ENCODE measurements around the gene PREPL. TPM values are rescaled to one million over a fixed set of nuclear protein-coding genes. Genes with fewer than 3 reads are reported as not detected.

Gene PREPL
- total and polyA plus RNA-seq, 10 of the 15 experiments (the other 5 are each of a cell fraction or from before 2014, with no cell fraction given): 9.2 to 43.0 (median 20.4) TPM

- WGBS (ENCODE audit: insufficient coverage, insufficient replicate concordance, low lambda C conversion rate, missing lambda C conversion rate): 95% methylated on average over 1 of the region's 1 CpG
- no peak overlapping the region for H3K9ac ChIP-seq (ENCODE audit: control insufficient read depth, insufficient read depth, low read length)
- no peak overlapping the region for H3K4me3 ChIP-seq
- no peak for FAIRE-seq
- in situ Hi-C loops (cut with MboI): no loop called here
- no peak for DNase-seq (ENCODE audit: low read depth, low spot score)
- CTCF ChIA-PET: no interaction called here
- no peaks in the 10 kb centered on the region for H3K36me3 ChIP-seq (ENCODE audit: control insufficient read depth in 2 of 2, insufficient read depth in 2 of 2, low read length in 1 of 2)
- no peaks in the 10 kb centered on the region for H4K20me1 ChIP-seq (ENCODE audit: control insufficient read depth, insufficient read depth)
- no peaks in the 10 kb centered on the region for H3K4me1 ChIP-seq (ENCODE audit: control insufficient read depth, insufficient read depth, low read length)
- TF ChIP-seq GABPA (IDR thresholded peaks at IDR 0.05; ENCODE audit: low read depth): no peak
- no peak for TF ChIP-seq MEF2A (IDR thresholded peaks at IDR 0.05; ENCODE audit: insufficient read depth, low read depth, low read length)
- no peak for TF ChIP-seq HDGF (IDR thresholded peaks at IDR 0.05)
- TF ChIP-seq CTCF (IDR thresholded peaks at IDR 0.05 in 2 of 3, conservative IDR thresholded peaks at IDR 0.05 in 1 of 3; ENCODE audit: control insufficient read depth in 2 of 3, extremely low read depth in 1 of 3, insufficient read depth in 1 of 3, low read depth in 3 of 3, low read length in 3 of 3): no peak
- TF ChIP-seq SIN3A (IDR thresholded peaks at IDR 0.05; ENCODE audit: low read depth, low read length): no peak
- no peak for TF ChIP-seq IRF3 (IDR thresholded peaks at IDR 0.05)
- TF ChIP-seq SP1 (IDR thresholded peaks at IDR 0.05; ENCODE audit: low read depth, low read length): no peak
- no peak for TF ChIP-seq ZBTB4 (CRISPR knock-in tag; IDR thresholded peaks at IDR 0.05)
- no peak for TF ChIP-seq YBX1 (IDR thresholded peaks at IDR 0.05)
- TF ChIP-seq E4F1 (IDR thresholded peaks at IDR 0.05; ENCODE audit: borderline replicate concordance, partially characterized antibody): no peak
- TF ChIP-seq BRCA1 (IDR thresholded peaks at IDR 0.05; ENCODE audit: low read depth, low read length): no peak
- H3K4me2 ChIP-seq (ENCODE audit: control insufficient read depth, insufficient read depth): no peak overlapping the region
- BruUV-seq (replicated peaks): no TSS peak
- H3K27me3 ChIP-seq (replicated peaks in 1 of 2; ENCODE audit: control insufficient read depth in 2 of 2, insufficient read depth in 2 of 2, low read length in 1 of 2): peaks cover 0 to 2% of the 10 kb centered on the region in 2 experiments; a peak in 1 of 4 replicates
- SMC1A ChIA-PET (ENCODE audit: uncharacterized antibody, unreplicated experiment): no interaction called here
- RAD21 ChIA-PET (ENCODE audit: unreplicated experiment): no interaction called here
- no peak for ATAC-seq
- no peaks in the 10 kb centered on the region for H3K9me3 ChIP-seq (replicated peaks; ENCODE audit: control insufficient read depth, insufficient read depth, low read length)
- intact Hi-C loops (cut with micrococcal nuclease; ENCODE audit: unreplicated experiment): no loop called here
- POLR2A ChIA-PET: interaction anchor here (0.5 kb wide), 1 partner anchor 92 kb away, joined by 4 read pairs; no protein-coding TSS in a partner anchor
- no peak overlapping the region for H3K27ac ChIP-seq (ENCODE audit: control insufficient read depth, insufficient read depth)
- H2AFZ ChIP-seq (ENCODE audit: control insufficient read depth, low read depth, low read length): no peak overlapping the region
- H3K79me2 ChIP-seq (ENCODE audit: control insufficient read depth, insufficient read depth, low read length): no peaks in the 10 kb centered on the region
These were observed 78.1 kb downstream of the PREPL start for GRCh38 chr2:44283116-44283666.
